HG03066 (cell line): ENCODE results near the gene LRP6.
"Not testable (repeated sequence)": the region's sequence is repeated elsewhere in the genome, so short reads cannot be mapped to it uniquely, and the experiment has no call there.

Experiments used
- ATAC-seq: cut with Tn5 transposase; IDR thresholded peaks from one replicate; pipeline ENCODE4 v1.9.1; 2021; ENCODE audit warnings: low read depth; ENCODE audit not compliant: unreplicated experiment

The LRP6 gene

GRCh38 chr12:12266873-12267741 lies at the start of gene LRP6:
LRP6 (minus strand) TSS chr12:12267044; CDS start chr12:12266735, 309 bp downstream.
- peak; percentile 77 for ATAC-seq

- ATAC-seq = no peak
These were observed 49.0 kb upstream of the LRP6 start for GRCh38 chr12:12315838-12316237.

- ATAC-seq = not testable (repeated sequence)
These were observed 43.9 kb upstream of the LRP6 start for GRCh38 chr12:12310695-12311094.

DNA sequence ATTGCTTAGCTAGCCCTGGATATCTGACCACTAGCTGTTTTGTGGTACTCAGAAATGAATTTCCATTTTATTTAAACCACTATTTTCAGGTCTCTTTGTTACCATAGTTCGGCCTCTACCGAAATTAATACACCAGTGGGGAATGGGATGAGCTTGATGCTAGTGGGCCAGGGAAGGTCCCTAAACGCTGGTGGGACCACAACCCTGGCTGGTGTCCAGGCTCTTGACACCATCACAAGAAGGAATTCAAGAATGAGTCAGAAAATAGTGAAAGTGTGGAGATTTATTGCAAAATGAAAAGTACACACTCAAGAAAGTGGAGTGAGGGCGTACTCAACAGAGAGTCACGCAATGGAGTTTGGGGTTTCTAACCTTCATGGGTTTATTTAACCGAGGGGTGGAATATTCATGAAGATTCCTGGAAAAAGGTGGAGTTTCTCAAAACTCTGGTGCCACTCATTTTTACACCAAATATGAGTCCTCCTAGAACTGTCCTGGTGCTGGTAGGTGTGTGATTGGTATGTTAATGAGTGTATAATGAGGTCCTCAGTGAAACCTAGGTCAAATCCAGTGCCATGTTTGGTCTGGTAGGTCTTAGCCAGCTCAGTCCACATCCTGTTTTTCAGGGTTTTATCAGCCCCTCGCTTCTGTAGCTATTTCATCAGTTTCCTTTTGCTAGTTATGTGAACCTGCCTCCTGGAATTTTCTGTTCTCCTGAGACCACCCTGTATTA lies 38.9 kb upstream of the LRP6 start:
- no peak for ATAC-seq

DNA sequence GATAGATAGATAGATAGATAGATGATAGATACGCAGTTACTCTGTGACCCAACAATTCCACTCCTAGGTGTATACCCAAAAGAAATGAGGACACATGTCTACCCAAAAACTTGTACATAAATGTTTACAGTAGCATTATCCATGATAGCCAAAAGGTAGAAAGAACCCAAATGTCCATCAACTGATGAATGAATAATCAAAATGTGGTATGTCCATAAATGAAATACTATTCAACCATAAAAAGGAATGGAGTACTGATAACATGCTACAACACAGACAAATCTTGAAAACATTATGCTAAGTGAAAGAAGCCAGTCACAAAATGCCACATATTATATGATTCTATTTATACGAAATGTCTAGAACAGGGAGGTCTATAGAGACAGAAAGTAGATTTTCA lies 36.1 kb upstream of the LRP6 start:
- ATAC-seq = no peak

DNA sequence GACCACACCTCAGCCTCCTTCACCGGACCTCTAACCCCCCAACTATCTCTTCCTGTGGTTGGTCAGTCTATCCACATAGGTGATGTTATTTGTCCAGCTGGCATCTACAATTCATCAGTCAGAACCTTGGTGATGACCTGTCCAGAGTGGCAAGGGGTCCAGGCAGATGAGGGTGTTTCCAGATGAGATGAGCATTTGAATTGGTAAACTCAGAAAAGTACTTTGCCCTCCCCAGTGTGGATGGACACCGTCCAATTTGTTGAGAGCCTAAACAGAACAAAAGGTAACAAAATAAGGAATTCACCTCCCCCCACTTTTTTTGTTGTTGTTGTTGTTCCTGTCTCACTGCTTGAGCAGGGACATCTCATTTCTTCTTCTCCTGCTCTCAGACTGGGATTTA lies 34.3 kb upstream of the LRP6 start:
- ATAC-seq = no peak

DNA sequence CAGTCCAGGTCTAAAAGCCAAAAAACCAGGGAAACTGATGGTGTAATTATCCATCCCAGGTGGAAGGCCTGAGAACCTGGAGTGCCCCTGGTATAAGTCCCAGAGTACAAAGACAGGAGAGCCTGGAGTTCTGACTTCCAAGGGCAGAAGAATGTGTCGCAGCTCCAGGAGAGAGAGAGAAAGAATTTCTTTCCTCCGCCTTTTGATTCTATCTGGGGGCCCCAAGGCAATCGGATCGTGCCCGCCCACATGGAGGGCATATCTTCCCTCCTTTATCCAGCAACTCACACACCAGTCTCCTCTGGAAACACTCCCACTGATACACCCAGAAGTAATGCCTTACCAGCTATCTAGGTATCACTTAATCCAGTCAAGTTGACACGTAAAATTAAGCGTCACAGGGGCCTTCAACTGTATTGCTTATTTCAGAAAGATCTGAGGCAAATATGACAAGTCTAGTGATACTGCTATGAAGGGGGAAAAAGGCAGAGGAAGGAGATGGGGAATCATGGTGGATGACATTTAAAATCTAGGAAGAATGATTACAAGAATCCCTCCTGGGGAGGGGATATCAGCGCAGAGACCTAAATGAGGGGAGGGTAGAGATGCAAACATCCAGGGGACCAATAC lies 30.5 kb upstream of the LRP6 start:
- no peak for ATAC-seq

DNA sequence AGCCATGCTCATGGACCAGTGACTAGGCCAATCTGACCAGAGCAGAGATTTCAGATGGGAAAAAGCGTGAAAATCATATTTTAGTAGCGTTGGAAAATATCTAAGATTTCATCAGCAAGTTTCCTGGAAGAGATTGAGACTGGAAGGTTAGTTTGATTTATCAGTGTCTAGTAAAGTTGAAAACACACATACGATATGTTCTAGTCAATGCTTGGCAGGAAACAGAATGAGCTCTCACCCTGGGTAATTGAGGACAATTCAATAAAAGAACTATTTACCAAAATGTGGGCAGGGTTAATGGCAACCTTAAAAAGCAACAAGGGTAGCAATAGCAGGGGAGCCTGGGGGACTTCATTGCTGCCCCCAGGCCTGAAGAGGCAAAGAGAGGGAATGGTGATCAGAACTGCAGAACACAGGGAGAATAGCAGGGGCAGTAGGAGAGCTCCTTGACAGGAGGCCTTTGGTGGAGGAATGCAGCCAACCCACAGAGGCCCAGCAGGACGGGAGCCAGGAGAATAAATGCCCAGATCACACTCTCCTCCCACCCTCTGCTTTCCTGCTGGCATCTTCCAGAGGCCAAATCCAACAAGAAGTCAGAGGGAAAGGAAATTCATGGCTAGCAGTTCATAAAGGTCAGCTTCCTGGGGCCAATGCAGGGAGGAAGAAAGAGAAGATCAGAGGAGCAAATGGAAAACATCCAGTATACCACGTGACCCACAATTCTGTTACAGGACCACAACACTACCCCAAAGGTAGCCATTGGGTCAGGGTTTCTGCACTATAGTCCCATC lies 27.6 kb upstream of the LRP6 start:
- no peak for ATAC-seq

- no peak for ATAC-seq
These were observed 23.4 kb upstream of the LRP6 start for GRCh38 chr12:12290206-12290605.

GRCh38 chr12:12286441-12286840 lies 19.6 kb upstream of the LRP6 start:
- no peak for ATAC-seq

GRCh38 chr12:12282761-12283425 lies 16.0 kb upstream of the LRP6 start:
- no peak for ATAC-seq

DNA sequence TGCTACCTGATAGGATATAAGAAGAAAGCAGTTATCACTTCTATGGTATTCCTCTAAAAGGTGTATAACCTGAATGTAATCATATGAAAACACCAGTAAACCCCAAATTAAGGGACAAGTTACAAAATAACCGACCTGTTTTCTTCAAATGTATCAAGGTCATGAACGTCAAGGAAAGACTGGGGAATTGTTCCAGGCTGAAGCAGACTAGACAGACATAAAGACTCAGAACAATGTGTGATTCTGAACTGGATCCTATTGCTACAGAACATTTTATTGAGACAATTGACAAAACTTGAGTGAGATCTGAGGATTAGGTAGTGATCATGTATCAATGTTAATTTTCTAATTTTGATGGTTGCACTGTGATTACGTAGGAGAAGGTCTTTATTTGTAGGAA lies 15.4 kb upstream of the LRP6 start:
- no peak for ATAC-seq

- ATAC-seq = no peak
These were observed 14.3 kb upstream of the LRP6 start for GRCh38 chr12:12281134-12281533.

- no peak for ATAC-seq
These were observed 12.1 kb upstream of the LRP6 start for GRCh38 chr12:12278899-12279298.

GRCh38 chr12:12275874-12276273 lies 9.0 kb upstream of the LRP6 start:
- no peak for ATAC-seq

DNA sequence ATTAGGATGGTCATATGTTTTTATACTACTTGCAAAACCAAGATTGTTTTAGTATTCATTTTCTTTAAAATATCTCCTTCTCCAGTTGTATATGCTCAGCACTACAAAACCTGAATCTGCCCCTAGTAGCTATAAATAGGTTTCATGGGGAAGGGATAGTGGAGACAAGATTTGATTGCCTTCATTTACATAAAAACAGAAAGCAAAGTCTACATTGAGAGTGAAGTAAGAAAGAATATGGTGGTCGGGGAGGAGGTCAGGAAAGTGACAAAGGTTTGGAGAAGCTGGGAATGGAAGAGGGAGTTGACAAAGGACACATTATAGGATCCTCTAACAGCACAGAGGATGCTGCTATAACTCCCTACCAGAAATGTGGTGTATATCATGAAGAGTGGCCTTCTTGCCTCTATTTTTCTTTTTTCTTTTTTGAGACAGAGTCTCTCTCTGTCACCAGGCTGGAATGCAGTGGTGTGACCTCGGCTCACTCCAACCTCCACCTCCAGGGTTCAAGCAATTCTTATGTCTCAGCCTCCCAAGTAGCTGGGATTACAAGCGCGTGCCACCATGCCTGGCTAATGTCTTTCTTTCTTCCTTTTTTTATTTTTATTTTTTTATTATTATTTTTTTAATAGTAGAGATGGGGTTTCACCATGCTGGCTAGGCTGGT lies 6.6 kb upstream of the LRP6 start:
- ATAC-seq = no peak

DNA sequence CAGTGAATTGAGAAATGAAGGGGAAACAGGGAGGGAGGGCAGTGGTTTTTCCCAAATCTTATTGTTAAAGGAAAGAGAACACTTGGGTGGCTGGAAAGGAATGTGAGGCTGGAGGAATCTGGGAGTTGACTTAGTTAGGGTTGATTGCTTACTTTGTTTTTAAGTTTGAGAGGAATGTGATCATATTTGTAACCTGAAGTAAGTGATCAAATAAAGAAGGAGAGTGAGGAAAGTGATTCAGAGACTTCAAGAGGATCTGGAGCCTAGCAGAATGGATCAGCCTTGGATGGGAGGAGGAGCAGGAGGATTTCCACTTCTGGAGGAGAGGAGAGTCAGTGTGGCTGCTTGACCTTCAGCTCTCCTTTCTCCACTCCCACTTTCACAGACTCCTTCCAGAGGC lies 6.0 kb upstream of the LRP6 start:
- ATAC-seq = no peak

DNA sequence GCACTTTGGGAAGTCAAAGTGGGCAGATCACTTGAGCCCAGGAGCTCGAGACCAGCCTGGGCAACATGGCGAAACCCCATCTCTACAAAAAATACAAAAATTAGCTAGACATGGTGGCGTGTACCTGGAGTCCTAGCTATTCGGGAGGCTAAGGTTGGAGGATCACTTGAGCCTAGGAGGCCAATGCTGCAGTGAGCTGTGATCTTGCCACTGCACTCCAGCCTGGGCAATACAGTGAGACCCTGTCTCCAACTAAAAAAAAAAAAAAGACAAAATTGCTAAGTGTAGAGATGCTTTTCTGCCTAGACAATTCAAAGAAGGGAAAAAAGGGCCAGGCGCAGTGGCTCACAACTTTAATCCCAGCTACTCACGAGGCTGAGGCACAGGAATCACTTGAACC lies 3.4 kb upstream of the LRP6 start:
- ATAC-seq = no peak

DNA sequence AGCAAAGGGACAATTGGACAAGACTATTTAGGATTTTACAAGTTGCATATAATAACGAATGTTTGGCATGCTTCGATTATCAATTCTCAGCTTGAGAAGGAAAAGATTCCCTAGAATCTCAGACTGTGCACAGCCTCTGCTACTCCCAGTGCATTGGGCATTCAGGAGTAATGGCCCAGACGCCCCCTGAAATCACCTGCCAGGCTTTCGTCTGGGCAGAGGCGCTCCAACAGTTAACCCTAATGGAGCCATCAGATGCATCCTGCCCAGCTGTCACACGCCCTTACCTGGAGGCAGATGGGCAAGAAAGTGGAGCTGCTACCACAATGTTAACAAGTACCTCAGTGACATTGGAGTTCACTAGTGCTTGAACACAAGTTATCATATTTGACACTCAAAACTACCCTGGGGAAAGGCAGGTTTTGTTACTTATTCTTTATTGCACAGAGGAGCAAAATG lies 927 bp upstream of the LRP6 start:
- no peak for ATAC-seq
